Dendritic cell treated with granulocyte-macrophage colony-stimulating factor and Interleukin-4, amounts not matched to agents 40 ng/mL and 50 ng/mL, for 4 days (primary cell): ENCODE measurements around the gene LRRIQ4.
A peak's percentile ranks its signal among the peaks of the same experiment; 100 is the strongest.

Experiments used
- H3K27ac Mint-ChIP-seq: one replicate; pipeline ENCODE4 v1.8.0; 2022; ENCODE audit warnings: mild to moderate bottlenecking, mixed read lengths
- H3K27me3 Mint-ChIP-seq: one replicate; pipeline ENCODE4 v1.8.0; 2022; ENCODE audit warnings: mild to moderate bottlenecking, mixed read lengths
- H3K36me3 Mint-ChIP-seq: one replicate; pipeline ENCODE4 v1.8.0; 2022; ENCODE audit warnings: low read depth, mixed read lengths
- H3K4me1 Mint-ChIP-seq: one replicate; pipeline ENCODE4 v1.8.0; 2022; ENCODE audit warnings: low read depth, mixed read lengths
- H3K4me3 Mint-ChIP-seq: one replicate; pipeline ENCODE4 v1.8.0; 2022; ENCODE audit warnings: mild to moderate bottlenecking, moderate library complexity, mixed read lengths
- H3K9me3 Mint-ChIP-seq: one replicate; pipeline ENCODE4 v1.8.0; 2022; ENCODE audit warnings: mixed read lengths
- intact Hi-C: fragments of 100-400 bp; cut with micrococcal nuclease; formaldehyde crosslinking; loops from one replicate; pipeline ENCODE4 v1.15.0; 2022

LRRIQ4 gene

DNA sequence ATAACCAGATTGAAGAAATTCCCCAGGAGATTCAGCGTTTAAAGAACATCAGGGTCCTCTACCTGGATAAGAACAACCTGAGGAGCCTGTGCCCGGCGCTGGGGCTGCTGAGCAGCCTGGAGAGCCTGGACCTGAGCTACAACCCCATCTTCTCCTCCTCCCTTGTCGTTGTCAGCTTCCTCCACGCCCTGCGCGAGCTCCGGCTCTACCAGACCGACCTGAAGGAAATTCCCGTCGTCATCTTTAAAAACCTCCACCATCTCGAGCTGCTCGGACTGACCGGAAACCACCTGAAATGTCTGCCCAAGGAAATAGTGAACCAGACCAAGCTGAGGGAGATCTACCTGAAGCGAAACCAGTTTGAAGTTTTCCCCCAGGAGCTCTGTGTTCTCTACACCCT is 9.4 kb downstream of the LRRIQ4 start:
- intact Hi-C loops = no loop called here
- H3K27me3 Mint-ChIP-seq = peaks cover 3% of the 10 kb centered on the region
- no peaks in the 10 kb centered on the region for H3K9me3 Mint-ChIP-seq
- peaks cover 8% of the 10 kb centered on the region for H3K4me1 Mint-ChIP-seq
- H3K36me3 Mint-ChIP-seq = no peaks in the 10 kb centered on the region
- H3K4me3 Mint-ChIP-seq = no peak overlapping the region
- no peak overlapping the region for H3K27ac Mint-ChIP-seq

DNA sequence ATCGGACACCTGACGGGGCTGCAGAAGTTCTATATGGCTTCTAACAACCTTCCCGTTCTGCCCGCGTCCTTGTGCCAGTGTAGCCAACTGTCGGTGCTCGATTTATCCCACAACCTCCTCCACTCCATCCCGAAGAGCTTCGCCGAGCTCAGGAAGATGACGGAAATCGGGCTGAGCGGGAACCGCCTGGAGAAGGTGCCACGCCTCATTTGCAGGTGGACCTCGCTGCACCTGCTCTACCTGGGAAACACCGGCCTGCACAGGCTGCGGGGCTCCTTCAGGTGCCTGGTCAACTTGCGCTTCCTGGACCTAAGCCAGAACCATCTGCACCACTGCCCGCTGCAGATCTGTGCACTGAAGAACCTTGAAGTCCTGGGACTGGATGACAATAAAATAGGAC is 9.9 kb downstream of the LRRIQ4 start:
- no peaks in the 10 kb centered on the region for H3K36me3 Mint-ChIP-seq
- H3K4me1 Mint-ChIP-seq = peaks cover 8% of the 10 kb centered on the region
- H3K4me3 Mint-ChIP-seq = no peak overlapping the region
- peaks cover 3% of the 10 kb centered on the region for H3K27me3 Mint-ChIP-seq
- no peak overlapping the region for H3K27ac Mint-ChIP-seq
- intact Hi-C loops = no loop called here
- H3K9me3 Mint-ChIP-seq = no peaks in the 10 kb centered on the region

DNA sequence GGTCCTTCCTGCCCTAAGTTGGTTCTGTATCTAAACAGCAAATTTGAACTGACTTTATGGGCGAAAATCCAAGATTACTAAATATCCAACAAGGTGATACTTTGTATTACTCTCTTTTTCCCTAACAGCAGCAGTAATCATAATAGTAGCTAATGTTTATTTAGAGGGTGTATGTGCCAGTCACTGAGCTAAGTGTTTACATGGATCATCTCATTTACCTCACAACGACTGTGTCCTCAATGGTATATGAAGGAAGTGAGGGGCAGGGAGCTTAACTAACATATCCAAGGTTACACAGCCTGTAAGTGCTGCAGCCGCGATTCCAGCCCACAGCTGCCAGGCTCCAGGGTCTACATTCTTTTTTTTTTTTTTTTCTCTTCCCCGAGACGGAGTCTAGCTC is 10.3 kb downstream of the LRRIQ4 start:
- Mint-ChIP-seq H3K9me3 (no peaks in the 10 kb centered on the region), H3K27ac (no peak overlapping the region)

DNA sequence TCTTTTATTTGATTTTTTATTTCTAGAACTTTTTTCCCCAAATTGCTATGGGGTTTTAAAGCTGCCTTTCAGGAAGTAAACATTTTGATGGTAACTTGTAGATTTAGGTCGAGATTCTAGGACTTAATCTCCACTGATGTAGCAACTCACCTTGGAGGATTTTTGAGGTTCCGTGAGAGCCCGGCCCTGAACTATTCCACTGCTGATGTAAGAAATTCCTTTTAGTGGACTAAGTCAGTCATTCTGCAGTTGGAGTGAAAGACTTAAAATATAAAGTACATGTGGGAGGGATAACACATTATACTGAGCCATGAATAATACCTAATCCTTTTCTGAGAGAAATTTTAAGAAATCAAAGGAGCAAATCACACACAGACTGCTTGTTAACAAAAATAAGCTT is 12.6 kb downstream of the LRRIQ4 start:
- Mint-ChIP-seq H3K27me3 (peaks cover 3% of the 10 kb centered on the region), H3K4me1 (no peaks in the 10 kb centered on the region), H3K4me3 (no peak overlapping the region), H3K36me3 (no peaks in the 10 kb centered on the region), H3K9me3 (no peaks in the 10 kb centered on the region), H3K27ac (no peak overlapping the region)
- intact Hi-C loops = no loop called here

More for the DNA sequence above, 10.3 kb downstream of the LRRIQ4 start:
- Mint-ChIP-seq H3K36me3 (no peaks in the 10 kb centered on the region), H3K4me1 (peaks cover 6% of the 10 kb centered on the region), H3K27me3 (peaks cover 3% of the 10 kb centered on the region), H3K4me3 (no peak overlapping the region)
- intact Hi-C loops = no loop called here

DNA sequence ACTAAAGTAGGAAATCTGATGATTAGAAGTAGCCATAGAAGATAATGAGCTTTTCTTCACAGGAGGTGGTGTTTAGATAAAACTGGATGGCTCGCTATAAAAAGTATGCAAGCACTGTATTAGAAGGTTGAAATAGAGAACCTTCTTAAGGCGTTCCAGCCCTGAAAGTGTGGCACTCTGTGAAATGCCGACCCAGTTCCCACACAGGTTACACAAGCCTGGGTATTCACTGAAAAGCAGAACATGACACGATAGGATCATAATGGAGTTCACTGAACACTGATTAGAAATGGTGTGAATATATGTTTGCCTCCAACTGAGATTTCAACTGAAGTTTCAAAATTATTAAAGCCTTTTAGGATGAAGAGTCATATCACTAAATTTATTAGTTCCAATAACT is 15.0 kb downstream of the LRRIQ4 start:
- H3K4me1 Mint-ChIP-seq = no peaks in the 10 kb centered on the region
- H3K4me3 Mint-ChIP-seq = no peak overlapping the region
- intact Hi-C loops = no loop called here
- no peak overlapping the region for H3K27ac Mint-ChIP-seq
- H3K9me3 Mint-ChIP-seq = no peaks in the 10 kb centered on the region
- H3K27me3 Mint-ChIP-seq = no peaks in the 10 kb centered on the region
- H3K36me3 Mint-ChIP-seq = no peaks in the 10 kb centered on the region

DNA sequence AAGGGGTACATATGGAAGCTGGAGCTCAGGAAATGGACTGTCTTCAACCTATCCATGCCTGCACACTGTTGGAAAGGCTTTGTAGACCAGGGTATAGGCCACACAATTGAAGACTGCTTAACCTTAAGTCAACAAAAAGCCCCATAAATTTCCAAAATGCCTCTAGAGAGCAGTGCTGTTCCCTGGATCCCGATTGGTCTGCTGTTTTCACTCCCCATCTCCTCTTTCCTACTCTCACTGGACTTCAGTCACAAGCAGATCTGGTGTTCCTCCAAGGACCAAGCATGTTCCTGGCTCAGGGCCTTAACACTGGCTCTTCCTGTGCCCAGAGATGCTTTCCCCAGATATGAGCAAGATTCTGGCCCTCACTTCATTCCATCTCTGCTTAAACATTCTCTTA is 22.9 kb downstream of the LRRIQ4 start:
- no peaks in the 10 kb centered on the region for H3K27me3 Mint-ChIP-seq
- H3K4me3 Mint-ChIP-seq = no peak overlapping the region
- H3K36me3 Mint-ChIP-seq = no peaks in the 10 kb centered on the region
- H3K4me1 Mint-ChIP-seq = peaks cover 17% of the 10 kb centered on the region
- intact Hi-C loops = no loop called here
- peak overlapping the region; percentile 72 for H3K27ac Mint-ChIP-seq
- H3K9me3 Mint-ChIP-seq = no peaks in the 10 kb centered on the region

DNA sequence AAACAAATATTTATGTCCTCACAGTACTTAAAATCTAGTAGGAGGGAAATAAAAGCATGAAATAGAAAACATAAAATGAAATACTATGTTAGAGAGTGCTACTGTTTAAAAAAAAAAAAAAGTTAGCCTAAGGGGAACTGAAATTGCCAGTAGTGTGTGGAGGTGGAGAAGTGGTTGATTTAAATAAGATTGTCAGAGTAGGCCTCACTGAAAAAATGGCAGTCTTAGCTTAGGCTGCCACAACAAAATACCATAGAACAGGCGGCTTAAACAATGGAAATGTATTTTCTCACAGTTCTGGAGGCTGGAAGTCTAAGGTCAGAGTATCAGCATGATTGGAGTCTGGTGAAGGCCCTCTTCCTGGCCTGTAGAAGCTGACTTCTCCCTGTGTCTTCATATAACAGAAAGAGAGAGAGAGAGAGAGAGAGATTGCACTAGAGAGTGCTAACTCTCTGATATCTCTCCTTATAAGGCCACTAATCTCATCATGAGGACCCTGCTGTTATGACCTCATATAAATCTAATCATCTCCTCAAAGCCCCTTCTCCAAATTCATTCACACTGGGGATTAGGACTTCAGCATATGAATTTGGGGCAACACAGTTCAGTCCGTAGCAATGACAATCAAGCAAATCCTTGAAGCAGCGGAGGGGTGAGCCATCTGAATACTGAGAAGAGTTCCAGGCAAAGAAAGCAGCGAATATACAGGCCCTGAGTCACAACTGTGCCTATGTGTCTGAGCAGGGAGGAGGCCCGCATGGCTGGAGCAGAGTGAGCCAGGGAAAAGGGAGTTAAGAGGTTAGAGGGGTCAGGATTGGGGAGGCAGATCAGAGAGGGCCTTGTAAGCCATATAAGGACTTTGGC is 23.6 kb downstream of the LRRIQ4 start:
- H3K27me3 Mint-ChIP-seq = no peaks in the 10 kb centered on the region
- H3K4me3 Mint-ChIP-seq = no peak overlapping the region

DNA sequence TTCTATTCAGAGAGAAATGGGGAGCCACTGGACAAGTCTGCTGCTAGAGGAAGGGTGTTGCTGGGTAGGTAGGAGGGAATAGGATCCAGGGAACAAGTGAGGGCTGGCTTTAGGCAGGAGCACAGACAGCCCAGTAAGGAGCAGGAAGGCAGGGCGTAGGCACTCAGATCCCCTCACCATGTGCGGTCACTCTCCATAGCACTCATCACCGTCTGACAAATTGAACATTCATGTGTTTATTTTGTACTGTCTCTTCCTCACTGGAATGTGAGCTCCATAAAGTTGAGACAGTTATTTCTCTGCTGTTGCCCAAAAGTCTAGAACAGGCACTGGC is 24.2 kb downstream of the LRRIQ4 start:
- intact Hi-C loops = no loop called here
- Mint-ChIP-seq H3K27me3 (no peaks in the 10 kb centered on the region), H3K36me3 (no peaks in the 10 kb centered on the region), H3K4me1 (peaks cover 17% of the 10 kb centered on the region), H3K27ac (peak overlapping the region; percentile 72), H3K9me3 (no peaks in the 10 kb centered on the region), H3K4me3 (no peak overlapping the region)

More for the DNA sequence above, 23.6 kb downstream of the LRRIQ4 start:
- intact Hi-C loops = no loop called here
- Mint-ChIP-seq H3K36me3 (no peaks in the 10 kb centered on the region), H3K9me3 (no peaks in the 10 kb centered on the region), H3K4me1 (peaks cover 17% of the 10 kb centered on the region), H3K27ac (peak overlapping the region; percentile 72)

DNA sequence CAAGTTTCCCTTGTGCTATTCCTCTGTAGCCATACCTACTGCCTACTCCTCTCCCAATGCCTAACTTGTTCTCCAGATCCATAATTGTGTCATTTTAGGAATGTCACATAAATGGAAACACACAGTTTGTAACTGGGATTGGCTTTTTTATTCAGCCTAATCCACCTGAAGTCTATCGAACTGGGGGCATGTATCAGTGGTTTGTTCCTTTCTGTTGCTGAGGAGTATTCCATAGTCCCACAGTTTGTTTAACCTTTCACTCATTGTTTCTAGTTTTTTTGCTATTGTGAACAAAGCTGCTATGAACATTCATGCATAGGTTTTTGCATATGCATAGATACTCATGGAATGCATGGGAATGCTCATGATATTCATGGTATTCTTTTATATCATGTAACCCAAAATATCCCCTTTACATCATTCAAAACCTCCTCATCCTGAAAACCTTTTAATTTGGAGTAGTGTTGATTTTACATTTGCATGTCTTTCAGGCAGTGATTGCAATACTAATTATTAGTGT is 25.9 kb downstream of the LRRIQ4 start:
- Mint-ChIP-seq H3K4me1 (peaks cover 24% of the 10 kb centered on the region), H3K4me3 (no peak overlapping the region), H3K9me3 (no peaks in the 10 kb centered on the region), H3K27ac (no peak overlapping the region), H3K27me3 (no peaks in the 10 kb centered on the region), H3K36me3 (no peaks in the 10 kb centered on the region)
- intact Hi-C loops = no loop called here

DNA sequence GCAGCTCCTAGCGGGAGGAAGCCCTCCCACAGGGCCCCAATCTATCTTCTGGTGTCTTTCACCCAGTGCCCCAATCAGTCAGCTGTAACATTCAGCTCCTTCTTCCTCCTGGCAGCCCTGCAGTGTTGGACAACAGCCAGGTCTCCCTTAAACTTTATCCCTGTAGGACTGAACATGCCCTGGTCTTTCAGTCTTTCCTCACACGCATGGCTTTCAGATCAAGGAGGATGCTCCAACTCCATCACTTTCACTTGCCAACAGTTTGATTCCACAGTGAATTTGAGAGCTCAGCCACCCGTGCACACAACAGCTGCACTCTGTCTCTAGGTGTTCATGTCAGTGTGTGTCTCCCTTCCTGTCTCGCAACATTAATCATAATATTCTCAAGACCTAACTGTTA is 28.5 kb downstream of the LRRIQ4 start:
- intact Hi-C loops = no loop called here
- no peaks in the 10 kb centered on the region for H3K36me3 Mint-ChIP-seq
- H3K4me1 Mint-ChIP-seq = peaks cover 20% of the 10 kb centered on the region
- no peak overlapping the region for H3K27ac Mint-ChIP-seq
- no peaks in the 10 kb centered on the region for H3K27me3 Mint-ChIP-seq
- no peak overlapping the region for H3K4me3 Mint-ChIP-seq
- no peaks in the 10 kb centered on the region for H3K9me3 Mint-ChIP-seq

DNA sequence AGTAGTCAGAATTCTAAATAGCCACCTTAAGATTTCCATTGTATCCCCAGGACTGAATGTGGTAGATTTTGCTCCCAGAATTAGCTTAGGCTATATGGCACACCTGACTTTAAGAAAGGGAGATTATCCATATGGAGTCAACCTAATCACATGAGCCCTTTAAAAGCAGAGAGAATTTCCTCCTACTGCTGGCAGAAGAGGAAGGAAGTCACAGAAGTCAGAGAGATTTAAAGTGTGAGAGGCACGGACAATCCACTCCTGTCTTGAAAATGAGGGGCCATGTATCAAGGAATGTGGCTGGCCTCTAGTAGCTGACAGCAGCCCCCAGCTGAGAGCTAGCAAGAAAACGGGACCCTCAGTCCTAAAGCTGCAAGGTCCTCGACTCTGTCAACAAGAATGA is 30.3 kb downstream of the LRRIQ4 start:
- Mint-ChIP-seq H3K36me3 (no peaks in the 10 kb centered on the region), H3K27ac (no peak overlapping the region), H3K4me1 (peaks cover 11% of the 10 kb centered on the region), H3K27me3 (no peaks in the 10 kb centered on the region), H3K4me3 (no peak overlapping the region), H3K9me3 (no peaks in the 10 kb centered on the region)
- intact Hi-C loops = no loop called here

DNA sequence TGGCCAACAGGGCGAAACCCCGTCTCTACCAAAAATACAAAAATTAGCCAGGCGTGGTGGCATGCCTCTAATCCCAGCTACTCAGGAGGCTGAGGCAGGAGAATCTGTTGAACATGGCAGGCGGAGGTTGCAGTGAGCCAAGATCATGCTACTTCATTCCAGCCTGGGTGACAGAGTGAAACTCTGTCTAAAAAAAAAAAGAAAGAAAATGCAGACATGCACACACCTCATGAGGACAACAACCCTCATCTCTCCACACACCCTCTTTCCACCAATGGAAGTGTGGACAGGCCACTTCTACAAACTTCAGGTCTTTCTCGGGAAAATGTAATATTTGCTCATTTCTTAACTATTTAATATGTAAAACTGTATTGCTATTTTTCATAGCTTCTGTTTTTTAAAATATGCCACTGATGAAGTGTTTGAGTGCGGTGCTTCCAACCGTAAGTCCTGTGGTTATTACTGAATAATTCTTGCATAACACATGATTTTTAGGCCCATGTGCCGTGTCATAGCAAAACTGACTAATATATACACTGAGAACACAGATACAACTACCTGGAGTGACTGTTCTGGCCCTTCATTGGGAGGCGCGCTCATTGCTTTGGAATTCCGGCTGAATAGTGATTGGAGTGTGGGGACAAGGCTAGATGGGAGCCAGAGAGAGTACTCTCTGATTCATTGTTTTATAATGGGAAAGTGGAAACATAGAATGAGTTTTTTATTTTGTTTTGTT is 34.0 kb downstream of the LRRIQ4 start:
- intact Hi-C loops = no loop called here

DNA sequence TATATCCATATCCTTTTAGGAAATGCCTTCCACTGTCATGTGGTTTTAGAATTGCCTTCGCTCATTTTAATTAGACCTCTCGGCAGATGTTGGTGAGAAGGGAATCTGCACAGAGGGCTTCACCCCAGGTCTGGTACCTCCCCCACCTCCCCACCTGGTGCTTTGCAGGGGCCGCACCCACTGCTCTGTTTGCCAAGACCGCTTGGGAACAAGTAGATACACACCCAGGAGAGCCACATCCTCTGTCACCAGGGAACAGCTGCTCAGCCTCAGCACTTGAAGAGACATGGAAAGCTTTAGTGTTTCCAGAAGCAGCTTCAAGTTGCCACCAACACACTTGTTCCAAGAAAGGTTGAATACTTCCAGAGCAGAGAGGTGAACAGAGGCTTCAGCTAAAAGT is 35.2 kb downstream of the LRRIQ4 start:
- H3K9me3 Mint-ChIP-seq = no peaks in the 10 kb centered on the region
- no peak overlapping the region for H3K4me3 Mint-ChIP-seq
- H3K27me3 Mint-ChIP-seq = no peaks in the 10 kb centered on the region
- H3K36me3 Mint-ChIP-seq = no peaks in the 10 kb centered on the region
- intact Hi-C loops = no loop called here
- H3K4me1 Mint-ChIP-seq = peaks cover 11% of the 10 kb centered on the region
- H3K27ac Mint-ChIP-seq = no peak overlapping the region

More for the DNA sequence above, 34.0 kb downstream of the LRRIQ4 start:
- H3K9me3 Mint-ChIP-seq = no peaks in the 10 kb centered on the region
- H3K4me3 Mint-ChIP-seq = no peak overlapping the region
- H3K4me1 Mint-ChIP-seq = peaks cover 11% of the 10 kb centered on the region
- no peaks in the 10 kb centered on the region for H3K27me3 Mint-ChIP-seq
- no peak overlapping the region for H3K27ac Mint-ChIP-seq
- H3K36me3 Mint-ChIP-seq = no peaks in the 10 kb centered on the region

DNA sequence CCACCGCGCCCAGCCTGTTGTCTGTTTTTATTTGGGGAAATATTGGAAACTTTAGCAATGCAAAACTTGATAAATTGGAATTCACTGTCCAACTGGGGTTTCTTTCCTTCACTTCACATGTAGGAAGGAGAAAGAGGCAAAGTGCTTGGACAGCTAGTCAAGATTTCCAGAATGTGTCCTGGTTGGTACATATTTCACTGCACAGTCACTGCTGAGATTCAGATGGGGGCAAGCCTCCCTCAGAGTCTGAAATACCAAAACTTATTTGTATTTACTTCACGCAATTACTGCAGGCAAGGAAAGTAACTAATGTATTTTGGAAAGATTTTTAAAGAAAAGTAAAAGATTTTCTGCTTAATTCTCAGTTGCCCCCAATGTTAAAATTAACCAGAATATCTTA is 36.1 kb downstream of the LRRIQ4 start:
- Mint-ChIP-seq H3K27me3 (peaks cover under 1% of the 10 kb centered on the region), H3K27ac (no peak overlapping the region), H3K4me3 (no peak overlapping the region), H3K4me1 (peaks cover 2% of the 10 kb centered on the region), H3K36me3 (no peaks in the 10 kb centered on the region), H3K9me3 (no peaks in the 10 kb centered on the region)
- intact Hi-C loops = no loop called here
